NCI-H510A treated with DMSO at 0.1 percent for 48 hours (cell line): Measurements from ENCODE around the gene CACNG1.
"Not testable (repeated sequence)": the region's sequence is repeated elsewhere in the genome, so short reads cannot be mapped to it uniquely, and the experiment has no call there.

ENCODE experiments used
- DNase-seq: peaks from one replicate; lab custom pipeline; 2025; lab: John Stamatoyannopoulos, UW

The CACNG1 gene

DNA sequence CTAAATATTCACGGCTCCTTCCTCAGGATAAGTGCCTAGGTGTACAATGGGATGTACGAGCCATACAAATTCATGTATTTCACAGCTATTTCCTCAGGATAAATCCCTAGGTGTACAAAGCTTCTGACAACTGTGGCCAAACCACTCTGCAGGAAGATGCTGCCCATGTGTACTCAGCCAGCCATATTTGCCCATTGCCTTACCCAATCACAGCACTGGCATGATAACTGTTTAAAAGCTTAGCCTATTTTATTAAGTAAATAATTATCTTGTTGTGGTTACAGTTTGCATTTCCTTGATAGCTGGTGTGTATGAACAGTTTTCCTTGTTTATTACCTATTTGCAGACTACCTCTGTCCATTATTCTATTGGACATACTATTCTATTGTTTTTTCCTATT, 35.1 kb downstream of the CACNG1 start:
- DNase-seq = no peak

DNA sequence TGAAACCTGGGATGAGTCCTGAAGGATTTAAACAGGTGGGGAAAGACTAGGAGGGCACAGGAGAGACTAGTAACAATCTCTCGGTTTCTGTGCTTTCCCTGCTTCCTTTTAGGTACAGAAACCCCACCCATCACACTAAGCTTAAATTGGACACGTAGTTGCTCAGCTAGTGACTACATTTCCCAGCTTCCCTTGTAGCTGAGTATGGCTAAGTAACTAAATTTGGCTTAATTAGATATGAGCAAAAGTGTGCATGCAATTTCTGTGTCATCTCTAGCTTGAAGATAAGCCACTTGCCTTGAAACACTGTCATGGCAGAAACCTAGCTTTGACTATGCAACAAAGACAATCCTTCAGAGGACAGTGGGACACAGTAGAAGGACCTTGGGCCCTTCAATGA, 36.5 kb downstream of the CACNG1 start:
- DNase-seq = no peak

DNA sequence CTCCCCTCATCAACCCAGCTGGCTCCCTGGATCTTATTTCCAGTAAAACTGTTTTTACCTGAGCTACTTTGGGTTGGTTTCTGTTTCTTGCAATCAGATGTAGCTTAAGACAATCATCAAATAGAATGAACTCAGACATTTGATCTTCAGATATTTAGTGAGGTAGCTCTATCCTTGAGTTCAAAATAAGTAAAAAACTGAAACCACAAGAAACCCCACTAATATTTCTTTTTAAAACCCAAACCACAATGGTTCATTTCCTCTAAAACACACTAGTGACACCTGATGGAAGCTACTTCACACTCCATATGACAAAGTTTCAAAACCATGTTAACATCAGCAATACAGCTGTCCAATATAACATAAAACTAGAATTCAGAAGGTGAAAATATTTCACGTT, 37.8 kb downstream of the CACNG1 start:
- no peak for DNase-seq

DNA sequence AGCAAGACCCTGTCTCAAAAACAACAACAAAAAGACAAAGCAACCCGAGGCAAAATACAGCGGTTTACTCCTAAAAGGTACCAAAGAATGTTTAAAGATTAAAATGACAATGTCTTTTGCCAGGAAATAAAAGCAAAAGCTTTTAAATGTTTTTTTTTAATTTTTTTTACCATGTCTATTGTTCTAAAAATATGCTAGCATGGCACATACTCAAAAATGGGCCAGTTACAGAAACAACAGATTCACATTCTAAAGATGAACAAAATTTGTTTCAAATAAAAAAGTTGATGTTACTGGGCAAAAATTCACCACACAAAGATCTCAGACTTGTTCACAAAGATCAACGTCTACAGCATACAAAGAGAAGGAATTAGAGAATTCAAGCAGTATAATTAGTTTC, 41.1 kb downstream of the CACNG1 start:
- no peak for DNase-seq

DNA sequence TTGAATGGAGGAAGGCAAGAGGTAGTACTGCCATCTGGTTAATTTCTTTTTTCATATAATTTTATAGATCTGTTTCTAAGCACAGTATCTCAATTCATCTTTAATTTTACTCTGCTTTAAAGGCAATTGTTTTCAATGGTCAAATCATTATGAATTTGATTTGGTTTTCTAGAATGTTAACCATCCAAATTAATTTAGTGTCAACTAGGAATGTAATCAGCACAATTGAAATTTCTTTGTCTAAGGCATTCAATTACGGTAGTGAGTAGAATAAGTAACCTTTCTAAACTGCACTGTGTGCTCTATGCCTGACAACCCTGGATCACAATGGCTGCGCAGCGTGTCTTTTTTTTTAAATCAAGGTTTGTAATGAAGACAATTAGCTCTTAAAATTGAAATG, 44.3 kb downstream of the CACNG1 start:
- DNase-seq = no peak

DNA sequence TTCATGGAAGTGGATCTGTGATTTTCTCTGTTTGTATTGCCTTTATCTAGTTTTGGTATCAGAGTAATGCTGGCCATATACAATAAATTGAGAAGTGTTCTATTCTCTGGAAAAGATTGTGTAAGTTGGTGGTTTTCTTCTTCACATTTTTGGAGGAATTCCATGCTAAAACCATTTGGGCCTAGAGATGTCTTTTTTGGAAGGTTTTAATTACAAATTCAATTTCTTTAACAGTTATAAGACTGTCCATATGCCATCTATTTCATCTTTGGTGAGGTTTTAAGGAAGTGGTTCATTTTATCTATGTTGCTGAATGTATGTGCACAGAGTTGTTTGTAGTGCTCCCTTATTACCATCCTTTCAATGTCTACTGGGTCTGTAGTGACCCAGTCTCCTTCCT, 46.0 kb downstream of the CACNG1 start:
- no peak for DNase-seq

DNA sequence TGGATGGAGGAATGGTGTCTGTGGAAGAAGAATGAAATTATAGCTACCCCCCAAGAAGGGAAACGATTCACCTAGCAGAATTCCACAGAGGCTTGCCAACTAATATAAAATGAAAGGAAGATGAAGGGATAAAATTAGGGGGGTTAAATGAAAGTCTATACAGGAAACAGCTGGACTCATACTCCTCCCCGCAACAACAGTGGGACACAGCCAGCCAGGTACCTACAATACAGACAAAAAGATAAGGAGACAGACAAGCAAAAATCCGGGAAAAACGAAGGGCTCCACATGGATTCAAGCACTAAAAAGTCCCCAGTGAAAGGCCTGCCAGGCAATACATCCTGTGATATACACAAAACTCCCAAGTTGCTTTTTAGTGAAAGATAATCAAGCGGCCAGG, 47.9 kb downstream of the CACNG1 start:
- DNase-seq = no peak

DNA sequence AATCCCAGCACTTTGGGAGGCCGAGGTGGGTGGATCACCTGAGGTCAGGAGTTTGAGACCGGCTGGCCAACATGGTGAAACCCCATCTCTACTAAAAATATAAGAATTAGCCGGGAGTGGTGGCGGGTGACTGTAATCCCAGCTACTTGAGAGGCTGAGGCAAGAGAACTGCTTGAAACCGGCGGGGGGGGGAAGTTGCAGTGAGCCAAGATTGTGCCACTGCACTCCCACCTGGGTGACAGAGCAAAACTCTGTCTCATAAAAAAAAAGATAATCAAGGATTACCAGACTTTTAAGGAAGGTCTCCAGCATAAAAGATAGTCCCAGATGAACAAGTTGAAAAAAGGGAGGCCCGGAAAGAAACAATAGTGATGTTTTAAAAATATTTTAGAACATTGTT, 48.4 kb downstream of the CACNG1 start:
- not testable (repeated sequence) for DNase-seq

DNA sequence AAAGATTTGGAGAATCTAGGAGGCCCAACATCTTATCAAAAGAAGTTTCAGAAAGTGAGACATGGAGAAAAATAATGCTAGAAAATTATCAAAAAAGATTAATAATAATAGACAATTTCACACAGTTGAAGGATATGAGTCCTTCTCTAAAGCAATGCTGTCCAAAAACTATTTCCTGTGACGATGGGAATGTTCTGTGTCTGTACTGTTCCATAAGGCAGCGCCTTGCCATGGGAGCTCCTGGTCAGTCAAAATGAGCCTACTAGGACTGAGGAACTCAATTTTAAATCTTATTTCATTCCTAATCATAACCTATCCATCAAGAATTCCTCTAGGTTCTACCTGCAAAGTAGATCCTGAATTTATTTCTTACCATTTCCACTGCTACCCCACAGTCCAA, 49.0 kb downstream of the CACNG1 start:
- no peak for DNase-seq

DNA sequence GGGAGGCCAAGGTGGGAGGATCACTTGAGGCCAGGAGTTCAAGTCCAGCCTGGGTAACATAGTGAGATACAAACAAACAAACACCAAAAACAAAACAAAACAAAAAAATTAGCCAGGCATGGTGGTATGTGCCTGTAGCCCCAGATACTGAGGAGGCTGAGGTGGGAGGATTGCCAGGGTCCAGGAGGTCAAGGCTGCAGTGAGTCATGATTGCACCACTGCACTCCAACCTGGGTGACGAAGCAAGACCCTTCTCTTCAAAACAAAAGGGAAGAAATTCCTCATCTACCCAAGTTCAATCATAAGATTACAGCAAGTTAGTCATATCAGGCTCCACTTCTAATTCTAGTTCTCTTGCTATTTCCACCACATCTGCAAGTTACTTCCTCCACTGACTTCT, 50.9 kb downstream of the CACNG1 start:
- DNase-seq = not testable (repeated sequence)

DNA sequence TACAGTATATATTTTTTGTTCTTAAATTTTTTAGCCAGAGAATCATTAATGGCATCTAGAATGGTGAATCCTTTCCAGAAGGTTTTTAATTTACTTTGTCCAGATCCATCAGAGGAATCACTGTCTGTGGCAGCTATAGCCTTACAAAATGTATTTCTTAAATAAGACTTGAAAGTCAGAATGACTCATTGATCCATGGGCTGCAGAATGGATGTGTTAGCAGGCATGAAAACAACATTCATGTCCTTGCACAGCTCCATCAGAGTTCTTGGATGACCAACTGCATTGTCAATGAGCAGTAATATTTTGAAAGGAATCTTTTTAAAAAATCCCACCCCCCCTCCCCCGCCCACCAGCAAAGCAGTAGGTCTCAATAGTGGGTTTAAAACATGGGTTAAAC, 51.4 kb downstream of the CACNG1 start:
- DNase-seq = no peak

DNA sequence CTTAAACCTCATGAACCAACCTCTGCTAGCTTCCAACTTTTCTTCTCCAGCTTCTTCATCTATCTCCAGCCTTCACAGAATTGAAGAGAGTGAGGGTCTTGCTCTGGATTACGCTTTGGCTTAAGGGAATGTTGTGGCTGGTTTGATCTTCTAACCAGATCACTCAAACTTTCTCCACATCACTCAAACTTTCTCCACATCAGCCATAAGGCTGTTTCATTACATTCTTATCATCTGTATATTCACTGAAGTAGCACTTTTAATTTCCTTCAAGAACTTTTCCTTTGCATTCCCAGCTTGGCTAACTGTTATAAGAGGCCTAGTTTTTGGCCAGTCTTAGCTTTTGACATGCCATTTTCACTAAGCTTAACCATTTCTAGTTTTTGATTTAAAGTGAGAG, 52.3 kb downstream of the CACNG1 start:
- DNase-seq = no peak

DNA sequence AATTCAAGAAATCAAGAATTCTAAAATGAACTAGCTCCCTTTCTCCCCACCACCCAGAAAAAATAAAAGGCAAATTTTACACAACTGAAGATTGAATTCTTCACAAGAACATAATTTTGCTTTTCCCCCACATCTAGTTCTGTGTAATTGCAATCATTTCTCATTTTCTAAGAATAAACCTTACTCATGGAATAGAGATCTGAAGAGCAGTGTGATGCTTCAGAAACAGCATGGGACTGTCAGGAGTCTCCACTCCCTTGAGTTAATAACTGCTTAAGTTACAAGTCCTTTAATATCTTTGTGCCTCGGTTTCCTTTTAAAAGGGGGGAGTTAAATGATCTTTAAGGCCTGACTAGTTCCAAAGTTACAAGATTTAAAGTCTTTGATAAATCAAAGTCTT, 53.7 kb downstream of the CACNG1 start:
- no peak for DNase-seq

DNA sequence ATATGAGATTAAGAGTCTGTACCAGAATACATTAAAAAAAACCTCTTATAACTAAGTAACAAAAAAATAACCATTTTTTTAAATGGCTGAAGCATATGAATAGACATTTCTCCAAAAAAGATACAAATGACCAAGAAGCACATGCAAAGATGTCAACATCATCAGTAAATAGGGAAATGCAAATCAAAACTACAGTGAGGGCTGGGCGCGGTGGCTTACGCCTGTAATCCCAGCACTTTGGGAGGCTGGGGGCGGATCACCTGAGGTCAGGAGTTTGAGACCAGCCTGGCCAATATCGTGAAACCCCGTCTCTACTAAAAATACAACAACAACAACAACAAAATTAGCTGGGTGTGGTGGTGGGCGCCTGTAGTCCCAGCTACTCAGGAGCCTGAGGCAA, 60.3 kb downstream of the CACNG1 start:
- DNase-seq = not testable (repeated sequence)

DNA sequence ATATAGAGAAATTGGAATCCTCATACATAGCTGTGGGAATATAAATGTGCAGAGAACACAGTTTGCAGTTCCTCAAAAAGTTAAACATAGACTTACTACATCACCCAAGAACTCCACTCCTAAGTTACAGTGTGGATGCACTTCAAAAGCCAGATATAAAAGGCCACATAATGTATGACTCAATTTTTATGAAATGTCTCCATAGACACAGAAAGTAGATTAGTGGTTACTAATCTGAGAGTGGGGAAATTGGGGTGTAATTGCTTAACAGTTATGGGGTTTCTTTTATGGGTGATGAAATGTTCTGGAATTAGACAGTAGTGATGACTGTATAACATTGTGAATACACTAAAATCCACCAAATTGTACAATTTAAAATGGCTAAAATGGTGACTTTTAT, 60.9 kb downstream of the CACNG1 start:
- no peak for DNase-seq
